HepG2 (cell line): ENCODE results near the gene CHPF. TPM values are rescaled to one million over a fixed set of nuclear protein-coding genes. Genes with fewer than 3 reads are reported as not detected.
A peak's percentile ranks its signal among the peaks of the same experiment; 100 is the strongest.

Experiments
- ATF7-NPFF ChIP-seq: sonication (generic); formaldehyde crosslinking; IDR thresholded peaks from 2 replicates; pipeline ENCODE4 v1.8.1; 2023; ENCODE audit warnings: mild to moderate bottlenecking, low read depth, missing genetic modification reagents, moderate library complexity
- FOSL2 ChIP-seq: sonication (generic); formaldehyde crosslinking; IDR thresholded peaks from 2 replicates; pipeline ENCODE4 v1.4.0; 2020; ENCODE audit warnings: missing genetic modification reagents
- GMEB2 ChIP-seq: IDR thresholded peaks from 2 replicates; pipeline ENCODE4 v1.6.1; 2016; ENCODE audit warnings: missing biosample characterization, missing genetic modification reagents, low read depth
- KLF6 ChIP-seq: IDR thresholded peaks from 2 replicates; pipeline ENCODE4 v1.8.0; 2016; ENCODE audit warnings: missing biosample characterization, missing genetic modification reagents
- MTA1 ChIP-seq: sonication (generic); formaldehyde crosslinking; IDR thresholded peaks from 2 replicates; pipeline ENCODE4 v1.4.0; 2020; ENCODE audit warnings: missing genetic modification reagents, mild to moderate bottlenecking, borderline replicate concordance
- MYC ChIP-seq: sonication (generic); formaldehyde crosslinking; IDR thresholded peaks from 2 replicates; pipeline ENCODE4 v1.9.0; 2021; ENCODE audit warnings: missing genetic modification reagents, borderline replicate concordance
- RXRB ChIP-seq: IDR thresholded peaks from 2 replicates; pipeline ENCODE4 v1.6.1; 2016; ENCODE audit warnings: borderline replicate concordance, missing genetic modification reagents, missing compliant biosample characterization
- SIN3B ChIP-seq: fragments of 150-350 bp; IDR thresholded peaks from 2 replicates; pipeline ENCODE4 v1.6.1; 2014; ENCODE audit warnings: low read length
- TRIM24 ChIP-seq: sonication (generic); formaldehyde crosslinking; IDR thresholded peaks from 2 replicates; pipeline ENCODE4 v1.8.0; 2022; ENCODE audit warnings: mild to moderate bottlenecking, missing genetic modification reagents
- ZBTB44 ChIP-seq: sonication (generic); formaldehyde crosslinking; IDR thresholded peaks from 2 replicates; pipeline ENCODE4 v1.4.0; 2020; ENCODE audit warnings: missing genetic modification reagents
- ZNF34 ChIP-seq: sonication (generic); formaldehyde crosslinking; IDR thresholded peaks from 2 replicates; pipeline ENCODE4 v1.4.0; 2020; ENCODE audit warnings: mild to moderate bottlenecking, missing genetic modification reagents, borderline replicate concordance
- ZNF430 ChIP-seq: sonication (generic); formaldehyde crosslinking; IDR thresholded peaks from 2 replicates; pipeline ENCODE4 v1.9.0; 2021; ENCODE audit warnings: mild to moderate bottlenecking, missing genetic modification reagents
- ZNF556 ChIP-seq: sonication (generic); formaldehyde crosslinking; IDR thresholded peaks from 2 replicates; pipeline ENCODE4 v1.4.0; 2020; ENCODE audit warnings: mild to moderate bottlenecking, missing genetic modification reagents, borderline replicate concordance
- ZNF704 ChIP-seq: sonication (generic); formaldehyde crosslinking; IDR thresholded peaks from 2 replicates; pipeline ENCODE4 v1.8.1; 2023; ENCODE audit warnings: mild to moderate bottlenecking, inconsistent platforms, moderate library complexity, missing genetic modification reagents, borderline replicate concordance
- ZNF839 ChIP-seq: sonication (generic); formaldehyde crosslinking; IDR thresholded peaks from 2 replicates; pipeline ENCODE4 v1.4.0; 2020; ENCODE audit warnings: missing genetic modification reagents, mild to moderate bottlenecking, borderline replicate concordance
- polyA plus RNA-seq, 8 experiments: library from polyadenylated mRNA; depleted of rRNA in 3 of 8; stranded (reverse) in 7 of 8; unstranded in 1 of 8; fragments of >200 nt; fragmentation: Illumina TruSeq in 4 of 8; extraction: Trizol in 4 of 8; gene quantifications; 2 replicates each; pipeline versions ENCODE4 v1.2.1 to v1.2.3, GENCODE V29; 2011 to 2016; ENCODE audit warnings: low read depth in 4 of 8, missing spikeins in 1 of 8, mixed read lengths in 1 of 8; ENCODE audit not compliant: insufficient read depth in 1 of 8
- total RNA-seq, 5 experiments: library from RNA; depleted of rRNA; stranded (reverse); fragments of >200 nt; fragmentation: Illumina TruSeq; extraction: Trizol; gene quantifications; 2 replicates each; pipeline ENCODE4 v1.2.3, GENCODE V29; 2016; ENCODE audit warnings: low read depth in 1 of 5
- TF ChIP-seq, protein P1 (sequence below), 2 experiments: sonication (generic) in 1 of 2; formaldehyde crosslinking in 1 of 2; IDR thresholded peaks; 2 replicates each; pipeline versions ENCODE4 v1.4.0 to v1.6.1; 2018 to 2020; ENCODE audit warnings: missing genetic modification reagents in 2 of 2, borderline replicate concordance in 1 of 2, low read depth in 1 of 2, mild to moderate bottlenecking in 1 of 2, missing biosample characterization in 1 of 2
- TF ChIP-seq, protein P2 (sequence below): conservative IDR thresholded peaks from 2 replicates; pipeline ENCODE4 v1.6.1; 2018; ENCODE audit warnings: missing genetic modification reagents
- TF ChIP-seq, protein P3 (sequence below): sonication (generic); formaldehyde crosslinking; IDR thresholded peaks from 2 replicates; pipeline ENCODE4 v1.5.0; 2020; ENCODE audit warnings: mild to moderate bottlenecking, missing genetic modification reagents, moderate library complexity

Gene CHPF
- total and polyA plus RNA-seq, 2 of the 13 experiments (the other 11 are each of a cell fraction or from before 2014, with no cell fraction given), result 79.6 to 111 TPM

GRCh38 chr2:219497495-219498279, 45.9 kb downstream of the CHPF start (continued):
- TF ChIP-seq GMEB2 (CRISPR knock-in tag) (0 out of 2 replicates have a peak, but pooled peaks have one; percentile 29), MYC (CRISPR knock-in tag) (peak; percentile 76), ZBTB44 (0 out of 2 replicates have a peak, but pooled peaks have one; percentile 16), ZNF839 (no peak), ZNF704 (CRISPR knock-in tag) (0 out of 2 replicates have a peak, but pooled peaks have one; percentile 36), ATF7-NPFF (no peak; the same call in 1 of the 2 replicates), TRIM24 (CRISPR knock-in tag) (no peak), MTA1 (CRISPR knock-in tag) (0 out of 2 replicates have a peak, but pooled peaks have one; percentile 57), FOSL2 (CRISPR knock-in tag) (peak; percentile 9; the same call in 1 of the 2 replicates), RXRB (CRISPR knock-in tag) (peak; percentile 0; the same call in 1 of the 2 replicates), ZNF34 (CRISPR knock-in tag) (no peak), SIN3B (no peak), ZNF556 (CRISPR knock-in tag) (0 out of 2 replicates have a peak, but pooled peaks have one; percentile 17), ZNF430 (peak; percentile 95), KLF6 (CRISPR knock-in tag) (peak; percentile 82)
- TF ChIP-seq, protein P1, sequence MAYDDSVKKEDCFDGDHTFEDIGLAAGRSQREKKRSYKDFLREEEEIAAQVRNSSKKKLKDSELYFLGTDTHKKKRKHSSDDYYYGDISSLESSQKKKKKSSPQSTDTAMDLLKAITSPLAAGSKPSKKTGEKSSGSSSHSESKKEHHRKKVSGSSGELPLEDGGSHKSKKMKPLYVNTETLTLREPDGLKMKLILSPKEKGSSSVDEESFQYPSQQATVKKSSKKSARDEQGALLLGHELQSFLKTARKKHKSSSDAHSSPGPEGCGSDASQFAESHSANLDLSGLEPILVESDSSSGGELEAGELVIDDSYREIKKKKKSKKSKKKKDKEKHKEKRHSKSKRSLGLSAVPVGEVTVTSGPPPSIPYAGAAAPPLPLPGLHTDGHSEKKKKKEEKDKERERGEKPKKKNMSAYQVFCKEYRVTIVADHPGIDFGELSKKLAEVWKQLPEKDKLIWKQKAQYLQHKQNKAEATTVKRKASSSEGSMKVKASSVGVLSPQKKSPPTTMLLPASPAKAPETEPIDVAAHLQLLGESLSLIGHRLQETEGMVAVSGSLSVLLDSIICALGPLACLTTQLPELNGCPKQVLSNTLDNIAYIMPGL (CRISPR knock-in tag; IDR thresholded peaks at IDR 0.05; ENCODE audit: borderline replicate concordance in 1 of 2, low read depth in 1 of 2), result peak in 1 of 2 experiments; percentile 49; a peak in 2 of 4 replicates
- TF ChIP-seq, protein P2, sequence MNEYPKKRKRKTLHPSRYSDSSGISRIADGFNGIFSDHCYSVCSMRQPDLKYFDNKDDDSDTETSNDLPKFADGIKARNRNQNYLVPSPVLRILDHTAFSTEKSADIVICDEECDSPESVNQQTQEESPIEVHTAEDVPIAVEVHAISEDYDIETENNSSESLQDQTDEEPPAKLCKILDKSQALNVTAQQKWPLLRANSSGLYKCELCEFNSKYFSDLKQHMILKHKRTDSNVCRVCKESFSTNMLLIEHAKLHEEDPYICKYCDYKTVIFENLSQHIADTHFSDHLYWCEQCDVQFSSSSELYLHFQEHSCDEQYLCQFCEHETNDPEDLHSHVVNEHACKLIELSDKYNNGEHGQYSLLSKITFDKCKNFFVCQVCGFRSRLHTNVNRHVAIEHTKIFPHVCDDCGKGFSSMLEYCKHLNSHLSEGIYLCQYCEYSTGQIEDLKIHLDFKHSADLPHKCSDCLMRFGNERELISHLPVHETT, result no peak; the same call in 1 of the 2 replicates
- TF ChIP-seq, protein P3, sequence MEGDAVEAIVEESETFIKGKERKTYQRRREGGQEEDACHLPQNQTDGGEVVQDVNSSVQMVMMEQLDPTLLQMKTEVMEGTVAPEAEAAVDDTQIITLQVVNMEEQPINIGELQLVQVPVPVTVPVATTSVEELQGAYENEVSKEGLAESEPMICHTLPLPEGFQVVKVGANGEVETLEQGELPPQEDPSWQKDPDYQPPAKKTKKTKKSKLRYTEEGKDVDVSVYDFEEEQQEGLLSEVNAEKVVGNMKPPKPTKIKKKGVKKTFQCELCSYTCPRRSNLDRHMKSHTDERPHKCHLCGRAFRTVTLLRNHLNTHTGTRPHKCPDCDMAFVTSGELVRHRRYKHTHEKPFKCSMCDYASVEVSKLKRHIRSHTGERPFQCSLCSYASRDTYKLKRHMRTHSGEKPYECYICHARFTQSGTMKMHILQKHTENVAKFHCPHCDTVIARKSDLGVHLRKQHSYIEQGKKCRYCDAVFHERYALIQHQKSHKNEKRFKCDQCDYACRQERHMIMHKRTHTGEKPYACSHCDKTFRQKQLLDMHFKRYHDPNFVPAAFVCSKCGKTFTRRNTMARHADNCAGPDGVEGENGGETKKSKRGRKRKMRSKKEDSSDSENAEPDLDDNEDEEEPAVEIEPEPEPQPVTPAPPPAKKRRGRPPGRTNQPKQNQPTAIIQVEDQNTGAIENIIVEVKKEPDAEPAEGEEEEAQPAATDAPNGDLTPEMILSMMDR (CRISPR knock-in tag), result no peak
